HUES48 (cell line): ENCODE results near the gene SEMA3A.
"Not testable (repeated sequence)": the region's sequence is repeated elsewhere in the genome, so short reads cannot be mapped to it uniquely, and the experiment has no call there.

Experiments
- H3K27ac ChIP-seq: one replicate; pipeline ENCODE4 v1.7.0; 2013; ENCODE audit warnings: low read depth, low read length, inconsistent platforms
- H3K27me3 ChIP-seq: 2 replicates; pipeline ENCODE4 v1.6.1; 2013; ENCODE audit warnings: mild to moderate bottlenecking, low read length; ENCODE audit not compliant: control insufficient read depth, insufficient read depth
- H3K36me3 ChIP-seq: 2 replicates; pipeline ENCODE4 v1.6.1; 2013; ENCODE audit warnings: low read length; ENCODE audit not compliant: control insufficient read depth, insufficient read depth
- H3K4me1 ChIP-seq: 2 replicates; pipeline ENCODE4 v1.6.1; 2013; ENCODE audit warnings: mild to moderate bottlenecking, low read length; ENCODE audit not compliant: control insufficient read depth, insufficient read depth
- H3K4me3 ChIP-seq: 2 replicates; pipeline ENCODE4 v1.5.1; 2013; ENCODE audit warnings: mild to moderate bottlenecking, low read depth, low read length
- H3K9ac ChIP-seq: 2 replicates; pipeline ENCODE4 v1.6.1; 2013; ENCODE audit warnings: mild to moderate bottlenecking, low read depth, low read length, moderate library complexity
- H3K9me3 ChIP-seq: 2 replicates; pipeline ENCODE4 v1.6.1; 2013; ENCODE audit warnings: low read length; ENCODE audit not compliant: control insufficient read depth, insufficient read depth

The SEMA3A gene

DNA sequence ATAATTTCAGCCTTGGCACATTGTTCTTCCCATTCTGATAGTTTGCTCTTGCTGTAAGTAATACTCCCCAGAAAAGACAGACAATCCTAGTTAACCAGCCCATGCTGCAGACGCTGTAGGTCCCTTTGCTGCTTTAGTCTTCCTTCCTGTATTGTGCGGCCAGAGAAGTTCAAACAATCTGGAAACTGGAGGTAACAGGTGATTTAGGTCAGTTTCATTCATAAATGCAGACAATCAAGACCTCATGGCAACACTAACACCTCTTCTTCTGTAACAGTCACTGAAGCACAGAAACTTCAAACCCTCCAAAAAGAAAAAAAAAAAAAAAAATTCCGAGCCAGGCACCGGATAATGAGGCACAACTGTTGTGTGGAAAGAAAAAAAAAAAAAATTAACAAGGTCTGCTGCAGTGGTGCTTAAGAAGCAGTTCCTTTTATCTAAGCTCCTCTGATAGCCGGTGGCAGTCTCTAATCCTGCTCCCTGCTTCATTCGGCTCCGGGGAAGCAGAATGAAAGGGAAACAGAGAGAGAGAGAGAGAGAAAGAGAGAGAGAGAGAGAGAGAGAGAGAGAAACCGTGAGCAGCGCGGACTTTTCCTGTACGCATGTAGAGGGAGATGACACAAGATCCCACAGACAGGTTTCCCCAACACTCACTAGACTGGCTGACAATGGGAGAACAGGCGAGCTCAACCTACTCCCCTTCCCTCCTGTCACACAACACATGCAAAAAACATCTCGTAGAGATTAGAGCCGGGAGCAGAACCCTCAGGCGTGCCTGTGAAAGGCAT, at the start of gene SEMA3A:
Gene SEMA3A (minus strand): TSS at position 306 of the 788 bp plus-strand sequence. CDS start 203 bp downstream, at position 103.
- H3K36me3 ChIP-seq = no peaks in the 10 kb centered on the region
- peak within 1 kb of the TSS; percentile 72 for H3K9ac ChIP-seq
- peak within 1 kb of the TSS; percentile 73 for H3K27ac ChIP-seq
- H3K4me1 ChIP-seq = peaks cover 50% of the 10 kb centered on the region
- H3K27me3 ChIP-seq = no peaks in the 10 kb centered on the region
- no peaks in the 10 kb centered on the region for H3K9me3 ChIP-seq
- H3K4me3 ChIP-seq = peak within 1 kb of the TSS; percentile 87

DNA sequence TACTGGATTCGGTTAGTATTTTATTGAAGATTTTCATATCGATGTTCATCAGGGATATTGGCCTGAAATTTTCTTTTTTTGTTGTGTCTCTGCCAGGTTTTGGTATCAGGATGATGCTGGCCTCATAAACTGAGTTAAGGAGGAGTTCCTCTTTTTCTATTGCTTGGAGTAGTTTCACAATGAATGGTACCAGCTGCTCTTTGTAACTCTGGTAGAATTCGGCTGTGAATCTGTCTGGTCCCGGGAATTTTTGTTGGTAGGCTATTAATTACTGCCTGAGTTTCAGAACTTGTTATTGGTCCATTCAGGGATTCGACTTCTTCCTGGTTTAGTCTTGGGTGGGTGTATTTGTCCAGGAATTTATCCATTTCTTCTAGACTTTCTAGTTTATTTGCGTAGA, 48.4 kb upstream of the SEMA3A start:
- not testable (repeated sequence) for H3K9ac ChIP-seq, H3K4me1 ChIP-seq, H3K4me3 ChIP-seq, H3K27ac ChIP-seq, H3K27me3 ChIP-seq, H3K36me3 ChIP-seq
- peaks cover 13% of the 10 kb centered on the region for H3K9me3 ChIP-seq

DNA sequence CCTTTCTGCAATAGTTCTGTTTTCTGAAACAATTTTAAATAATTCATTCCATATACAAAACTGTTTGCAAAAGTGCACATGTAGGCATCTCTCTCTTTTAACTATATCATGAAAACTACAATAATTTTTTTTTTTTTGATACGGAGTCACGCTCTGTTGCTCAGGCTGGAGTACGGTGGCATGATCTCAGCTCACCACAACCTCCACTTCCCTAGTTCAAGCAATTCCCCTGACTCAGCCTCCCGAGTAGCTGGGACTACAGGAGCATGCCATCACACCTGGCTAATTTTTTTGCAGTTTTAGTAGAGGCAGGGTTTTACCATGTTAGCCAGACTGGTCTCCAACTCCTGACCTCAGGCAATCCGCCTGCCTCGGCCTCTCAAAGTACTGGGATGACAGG, 44.0 kb upstream of the SEMA3A start:
- no peaks in the 10 kb centered on the region; the same call in 1 of the 2 replicates for H3K9me3 ChIP-seq
- H3K27me3 ChIP-seq = no peaks in the 10 kb centered on the region
- H3K9ac ChIP-seq = no peak overlapping the region
- H3K27ac ChIP-seq = no peak overlapping the region
- no peak overlapping the region for H3K4me3 ChIP-seq
- H3K4me1 ChIP-seq = no peaks in the 10 kb centered on the region
- no peaks in the 10 kb centered on the region for H3K36me3 ChIP-seq

DNA sequence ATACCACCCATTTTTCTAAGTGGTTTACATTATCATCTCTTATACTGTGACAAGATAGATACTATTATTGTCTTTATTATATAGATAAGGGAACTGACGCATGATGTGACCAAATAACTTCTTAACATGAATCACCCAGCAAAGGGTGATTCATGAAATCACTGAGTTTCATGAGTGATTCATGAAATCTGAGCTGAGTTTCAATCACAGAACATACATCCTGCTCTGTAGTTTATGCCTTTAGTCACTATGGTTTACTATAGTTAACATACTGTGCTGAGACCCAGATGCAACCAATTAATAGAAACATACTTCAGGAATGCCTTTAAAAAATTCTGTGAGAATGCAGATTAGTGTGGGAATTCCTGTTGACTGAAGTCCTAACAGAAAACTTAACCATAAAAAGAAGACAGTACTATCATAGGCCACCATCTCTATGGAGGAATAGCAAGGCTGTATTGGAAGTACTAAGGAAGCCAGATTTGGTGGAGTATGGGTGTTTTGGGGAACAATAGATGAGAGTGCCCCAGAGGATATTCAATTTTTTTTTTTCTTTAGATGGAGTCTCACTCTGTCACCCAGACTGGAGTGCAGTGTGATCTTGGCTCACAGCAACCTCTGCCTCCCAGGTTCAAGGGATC, 43.1 kb upstream of the SEMA3A start:
- H3K27me3 ChIP-seq = no peaks in the 10 kb centered on the region
- no peak overlapping the region for H3K27ac ChIP-seq
- H3K9ac ChIP-seq = no peak overlapping the region

DNA sequence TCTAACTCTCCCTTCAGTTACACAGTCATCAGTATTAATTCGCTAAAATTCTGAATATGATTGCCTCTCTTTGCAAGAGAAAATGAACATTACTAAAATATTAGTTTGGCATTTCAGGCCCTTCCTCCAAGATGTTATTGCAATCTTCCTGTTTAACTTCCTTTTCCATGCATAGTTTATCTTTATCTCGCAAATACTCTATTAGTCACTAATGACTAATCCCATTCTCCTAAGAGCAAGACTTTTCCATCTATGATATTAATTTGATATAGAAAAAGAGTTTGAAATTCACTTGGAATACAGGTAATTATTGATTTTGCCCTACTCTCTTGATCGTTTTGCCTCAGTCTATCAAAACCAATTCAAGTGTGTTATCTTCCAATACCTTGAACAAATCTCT, 41.8 kb upstream of the SEMA3A start:
- H3K36me3 ChIP-seq = no peaks in the 10 kb centered on the region
- H3K9me3 ChIP-seq = no peaks in the 10 kb centered on the region; the same call in 1 of the 2 replicates
- no peak overlapping the region for H3K4me3 ChIP-seq
- H3K9ac ChIP-seq = no peak overlapping the region
- no peaks in the 10 kb centered on the region for H3K27me3 ChIP-seq
- H3K4me1 ChIP-seq = peaks cover 7% of the 10 kb centered on the region; the same call in 1 of the 2 replicates
- no peak overlapping the region for H3K27ac ChIP-seq

More for the DNA sequence above, 43.1 kb upstream of the SEMA3A start:
- Histone ChIP-seq H3K4me3 (no peak overlapping the region), H3K4me1 (peaks cover 4% of the 10 kb centered on the region; the same call in 1 of the 2 replicates), H3K36me3 (no peaks in the 10 kb centered on the region), H3K9me3 (no peaks in the 10 kb centered on the region; the same call in 1 of the 2 replicates)

DNA sequence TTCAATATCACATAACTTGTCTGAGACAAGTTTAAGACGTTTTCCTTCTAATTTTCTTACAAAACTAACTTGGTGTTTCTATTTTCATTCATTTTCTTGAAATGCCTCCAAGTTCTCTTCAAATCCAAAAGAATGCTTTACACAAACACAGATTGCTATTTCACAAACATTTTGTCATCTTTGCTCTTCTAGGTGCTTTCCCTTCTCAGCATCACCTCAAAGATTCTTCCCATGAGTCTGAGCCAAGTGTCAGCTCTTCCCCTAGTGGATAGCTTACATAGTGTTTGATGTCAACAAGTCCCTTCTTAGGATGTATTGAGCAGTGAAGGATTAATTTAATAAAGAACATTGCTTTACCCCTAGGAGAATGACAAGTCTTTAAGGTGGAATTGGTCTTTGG, 38.1 kb upstream of the SEMA3A start:
- Histone ChIP-seq H3K27ac (no peak overlapping the region), H3K9me3 (no peaks in the 10 kb centered on the region), H3K4me3 (no peak overlapping the region), H3K36me3 (no peaks in the 10 kb centered on the region), H3K9ac (no peak overlapping the region), H3K4me1 (peaks cover 38% of the 10 kb centered on the region), H3K27me3 (no peaks in the 10 kb centered on the region)

DNA sequence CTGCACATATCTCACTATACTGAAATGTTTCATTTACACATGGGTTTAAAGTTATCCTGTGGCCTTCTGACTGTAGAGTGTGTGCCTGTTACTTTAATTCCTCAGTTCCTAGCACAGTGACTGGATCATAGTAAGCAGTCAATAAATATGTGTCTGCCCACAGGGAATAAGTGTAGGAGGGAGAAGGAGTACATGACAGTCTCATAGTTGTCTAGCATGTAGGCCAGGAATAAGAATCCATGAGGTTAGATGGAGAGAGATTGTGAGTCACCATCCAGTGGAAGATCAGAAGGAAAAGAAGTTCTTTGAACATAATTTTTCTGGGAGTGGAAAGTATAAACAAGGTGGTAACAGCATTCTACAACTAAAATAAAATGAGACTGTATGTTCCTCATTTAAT, 36.6 kb upstream of the SEMA3A start:
- Histone ChIP-seq H3K9ac (no peak overlapping the region), H3K27ac (no peak overlapping the region), H3K36me3 (no peaks in the 10 kb centered on the region), H3K27me3 (no peaks in the 10 kb centered on the region), H3K9me3 (no peaks in the 10 kb centered on the region), H3K4me1 (peaks cover 50% of the 10 kb centered on the region), H3K4me3 (no peak overlapping the region)

DNA sequence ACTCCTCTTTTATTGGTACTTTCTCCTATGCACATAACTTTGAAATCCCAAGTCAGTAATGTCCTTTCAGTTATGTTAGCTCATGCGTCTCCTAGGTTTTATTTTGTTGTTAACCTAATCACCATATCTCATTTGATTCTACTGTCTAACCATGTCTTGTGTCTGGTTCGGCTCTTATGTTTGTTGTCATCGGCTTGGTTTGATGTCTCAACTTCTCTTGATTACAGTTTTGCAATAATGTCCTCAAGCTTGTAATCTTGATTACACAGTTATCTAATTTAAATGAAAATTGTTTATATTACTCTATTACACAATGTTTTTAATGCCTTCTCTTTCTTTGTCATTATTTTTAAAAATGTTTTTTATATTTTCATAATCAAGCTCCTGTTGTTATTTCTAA, 35.9 kb upstream of the SEMA3A start:
- no peak overlapping the region for H3K9ac ChIP-seq
- H3K4me1 ChIP-seq = peaks cover 56% of the 10 kb centered on the region
- no peaks in the 10 kb centered on the region for H3K9me3 ChIP-seq
- no peak overlapping the region for H3K27ac ChIP-seq
- no peaks in the 10 kb centered on the region for H3K36me3 ChIP-seq
- H3K4me3 ChIP-seq = no peak overlapping the region
- H3K27me3 ChIP-seq = no peaks in the 10 kb centered on the region

DNA sequence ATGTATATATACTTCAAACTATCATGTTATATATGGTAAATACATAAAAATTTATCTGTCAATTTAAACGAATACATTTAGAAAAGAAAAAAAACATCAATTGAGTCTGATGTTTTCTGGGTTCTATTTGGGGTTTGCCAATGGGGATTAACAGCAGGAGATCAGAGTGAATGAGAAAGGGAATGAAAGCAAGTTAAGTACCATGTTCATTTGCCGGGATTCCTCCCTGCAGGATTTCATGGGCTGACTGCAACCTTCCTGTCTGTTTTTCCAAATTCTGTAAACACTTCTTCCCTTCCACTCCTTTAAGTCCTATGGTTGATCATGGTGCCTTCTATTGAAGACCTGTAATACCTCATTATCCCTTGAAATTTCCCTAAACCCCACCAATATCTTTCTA, 33.9 kb upstream of the SEMA3A start:
- no peaks in the 10 kb centered on the region for H3K27me3 ChIP-seq

DNA sequence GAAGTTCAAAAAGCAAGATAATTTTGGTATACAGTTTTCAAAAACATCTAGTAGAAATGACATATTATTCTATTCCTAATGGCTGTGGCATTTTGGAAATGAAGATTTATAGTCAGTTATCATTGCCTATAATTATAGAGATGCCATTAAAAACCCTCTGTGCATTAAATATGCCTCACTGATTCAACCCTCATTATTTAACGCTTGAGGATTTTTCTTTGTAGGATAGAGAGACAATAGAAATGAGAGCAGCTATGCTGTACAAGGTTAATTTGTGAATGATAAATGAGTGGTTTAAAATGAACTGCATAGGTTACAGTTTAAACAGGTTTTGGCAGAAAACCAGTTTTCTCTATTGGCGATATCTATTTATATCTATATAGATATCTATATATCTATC, 32.2 kb upstream of the SEMA3A start:
- H3K9me3 ChIP-seq = no peaks in the 10 kb centered on the region
- peaks cover 59% of the 10 kb centered on the region for H3K4me1 ChIP-seq
- H3K27ac ChIP-seq = no peak overlapping the region
- H3K4me3 ChIP-seq = no peak overlapping the region
- no peak overlapping the region for H3K9ac ChIP-seq
- no peaks in the 10 kb centered on the region for H3K36me3 ChIP-seq
- H3K27me3 ChIP-seq = no peaks in the 10 kb centered on the region

More for the DNA sequence above, 33.9 kb upstream of the SEMA3A start:
- no peaks in the 10 kb centered on the region for H3K9me3 ChIP-seq
- peak overlapping the region; percentile 9; the same call in 1 of the 2 replicates for H3K9ac ChIP-seq
- peak overlapping the region; percentile 86 for H3K27ac ChIP-seq
- no peaks in the 10 kb centered on the region for H3K36me3 ChIP-seq
- H3K4me1 ChIP-seq = peaks cover 66% of the 10 kb centered on the region
- H3K4me3 ChIP-seq = peak overlapping the region; percentile 28; the same call in 1 of the 2 replicates

DNA sequence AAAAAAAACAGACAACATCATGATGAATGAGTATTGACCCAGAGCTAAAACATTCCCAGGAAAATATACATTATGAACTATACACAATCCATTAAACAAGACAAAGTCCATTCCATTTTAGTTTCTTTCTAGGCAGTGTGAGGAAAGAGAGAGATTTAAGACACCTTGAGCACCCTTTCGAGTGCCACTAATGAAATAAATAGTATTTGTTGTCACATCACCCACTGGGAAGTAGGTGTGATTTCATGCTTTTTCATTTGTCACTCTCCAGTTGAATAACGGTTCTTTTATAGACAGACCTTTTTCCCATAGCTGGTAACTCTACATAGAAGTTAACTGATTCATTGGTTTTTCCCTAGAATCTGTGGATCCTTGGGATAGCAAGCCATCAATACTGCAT, 29.9 kb upstream of the SEMA3A start:
- H3K27ac ChIP-seq = no peak overlapping the region

More for the DNA sequence above, 29.9 kb upstream of the SEMA3A start:
- Histone ChIP-seq H3K4me1 (peaks cover 46% of the 10 kb centered on the region), H3K9ac (no peak overlapping the region), H3K27me3 (no peaks in the 10 kb centered on the region), H3K9me3 (0 out of 2 replicates have a peak, but pooled peaks cover 4% of the 10 kb centered on the region), H3K36me3 (no peaks in the 10 kb centered on the region), H3K4me3 (no peak overlapping the region)
